Measurements from ENCODE around the gene LIX1L.

DNA sequence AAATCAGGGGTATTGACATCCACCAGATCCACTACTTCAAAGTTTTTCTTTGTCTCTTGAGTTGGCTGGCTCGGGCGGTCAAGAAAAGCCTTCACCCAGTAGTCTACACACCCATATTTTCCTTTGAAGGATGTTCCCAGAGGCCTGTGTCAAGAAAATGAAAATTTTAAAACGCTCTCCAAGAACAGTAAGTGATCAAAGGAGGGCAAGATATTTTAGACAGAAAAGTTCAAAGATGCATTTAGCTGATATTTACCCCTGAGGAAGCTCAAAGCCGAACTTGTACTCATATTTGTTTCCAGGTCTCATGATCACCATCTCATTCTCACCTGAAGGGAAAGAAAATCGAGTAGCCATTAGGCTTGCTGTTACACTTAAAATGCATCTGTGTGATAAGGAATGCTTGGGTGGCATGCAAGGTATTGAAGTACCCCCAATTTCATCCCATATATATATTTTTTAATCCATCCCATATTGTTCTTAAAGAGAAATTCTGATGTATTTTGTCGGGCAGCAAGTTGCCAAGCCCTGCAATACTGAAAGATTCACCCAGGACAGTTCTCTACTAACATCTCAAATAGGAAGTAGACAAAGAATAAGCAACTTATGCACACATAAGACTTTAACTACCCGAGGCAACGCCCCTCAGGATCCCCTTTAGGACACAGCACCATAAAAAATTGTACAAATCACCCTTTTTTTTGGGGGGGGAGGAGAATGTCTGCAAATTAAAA is 37.5 kb upstream of the LIX1L start:
- TF ChIP-seq CTCF (IDR thresholded peaks at IDR 0.05) (no peak), POLR2A (IDR thresholded peaks at IDR 0.05) (no peak)
